Effector memory CD4-positive, alpha-beta T cell (primary cell): ENCODE results near the gene C11orf21.
"Not testable (repeated sequence)": the region's sequence is repeated elsewhere in the genome, so short reads cannot be mapped to it uniquely, and the experiment has no call there.

Experiments
- DNase-seq, 3 donors: peaks; one replicate each; pipeline ENCODE4 v3.0.0-alpha.2; 2020
- H3K27ac ChIP-seq: 2 replicates; pipeline ENCODE4 v1.7.0; 2013; ENCODE audit warnings: mild to moderate bottlenecking, low read length, moderate library complexity; ENCODE audit not compliant: insufficient read depth, poor library complexity, severe bottlenecking
- H3K27me3 ChIP-seq: replicated peaks from 2 replicates; pipeline ENCODE4 v1.7.0; 2013; ENCODE audit warnings: mild to moderate bottlenecking, low read length; ENCODE audit not compliant: insufficient read depth, control insufficient read depth, poor library complexity, severe bottlenecking
- H3K36me3 ChIP-seq: 2 replicates; pipeline ENCODE4 v1.7.0; 2013; ENCODE audit warnings: mild to moderate bottlenecking, low read length, moderate library complexity; ENCODE audit not compliant: control insufficient read depth, insufficient read depth
- H3K4me1 ChIP-seq: 2 replicates; pipeline ENCODE4 v1.7.0; 2013; ENCODE audit warnings: low read length, mild to moderate bottlenecking; ENCODE audit not compliant: control insufficient read depth, insufficient read depth, poor library complexity, severe bottlenecking
- H3K4me3 ChIP-seq: 2 replicates; pipeline ENCODE4 v1.7.0; 2013; ENCODE audit warnings: low read length, low read depth, mild to moderate bottlenecking; ENCODE audit not compliant: insufficient read depth, poor library complexity, severe bottlenecking
- H3K9me3 ChIP-seq: 2 replicates; pipeline ENCODE4 v1.7.0; 2013; ENCODE audit warnings: mild to moderate bottlenecking, low read length, moderate library complexity; ENCODE audit not compliant: control insufficient read depth
- total RNA-seq, 3 donors: gene quantifications; one replicate each; lab custom pipeline; 2026; lab: John Stamatoyannopoulos, UW

Gene C11orf21
- 52.0 to 148 (median 105) reads per million in 3 donors for total RNA-seq

- Histone ChIP-seq H3K9me3 (no peaks in the 10 kb centered on the region), H3K27ac (peak within 1 kb of the TSS; percentile 71), H3K4me1 (peaks cover 75% of the 10 kb centered on the region), H3K36me3 (peaks cover 19% of the 10 kb centered on the region), H3K4me3 (peak within 1 kb of the TSS; percentile 71), H3K27me3 (no peaks in the 10 kb centered on the region)
- peak; percentile 46 to 64 (median 54) for DNase-seq
Observed at GRCh38 chr11:2301631-2302305, at the start of gene C11orf21, which contains the start of gene TSPAN32. Gene C11orf21, minus strand, starts transcription at chr11:2301918. Its CDS starts 110 bp downstream, at chr11:2301808. Gene TSPAN32, plus strand, starts transcription at chr11:2302013. Its CDS starts 137 bp downstream, at chr11:2302150.

GRCh38 chr11:2348986-2349385, 47.3 kb upstream of the C11orf21 start:
- Histone ChIP-seq H3K36me3 (no peaks in the 10 kb centered on the region), H3K4me1 (no peaks in the 10 kb centered on the region), H3K27me3 (no peaks in the 10 kb centered on the region), H3K27ac (no peak overlapping the region), H3K9me3 (no peaks in the 10 kb centered on the region), H3K4me3 (no peak overlapping the region)
- no peak for DNase-seq

GRCh38 chr11:2347308-2347830, 45.7 kb upstream of the C11orf21 start:
- DNase-seq = no peak
- Histone ChIP-seq H3K27me3 (no peaks in the 10 kb centered on the region), H3K4me3 (no peak overlapping the region), H3K9me3 (no peaks in the 10 kb centered on the region), H3K4me1 (no peaks in the 10 kb centered on the region), H3K36me3 (no peaks in the 10 kb centered on the region), H3K27ac (no peak overlapping the region)

- H3K9me3 ChIP-seq = no peaks in the 10 kb centered on the region
- H3K27ac ChIP-seq = no peak overlapping the region
- H3K27me3 ChIP-seq = no peaks in the 10 kb centered on the region
- H3K4me1 ChIP-seq = no peaks in the 10 kb centered on the region
- no peak for DNase-seq
- H3K4me3 ChIP-seq = no peak overlapping the region
- no peaks in the 10 kb centered on the region for H3K36me3 ChIP-seq
Observed at GRCh38 chr11:2346586-2347307, 45.0 kb upstream of the C11orf21 start.

GRCh38 chr11:2346014-2346413, 44.3 kb upstream of the C11orf21 start:
- H3K27ac ChIP-seq = no peak overlapping the region

GRCh38 chr11:2345050-2345449, 43.3 kb upstream of the C11orf21 start:
- Histone ChIP-seq H3K4me1 (no peaks in the 10 kb centered on the region), H3K27me3 (no peaks in the 10 kb centered on the region), H3K4me3 (no peak overlapping the region), H3K27ac (no peak overlapping the region), H3K9me3 (no peaks in the 10 kb centered on the region), H3K36me3 (no peaks in the 10 kb centered on the region)
- DNase-seq = no peak

More at GRCh38 chr11:2346014-2346413, 44.3 kb upstream of the C11orf21 start:
- Histone ChIP-seq H3K4me3 (no peak overlapping the region), H3K36me3 (no peaks in the 10 kb centered on the region), H3K9me3 (no peaks in the 10 kb centered on the region), H3K4me1 (no peaks in the 10 kb centered on the region), H3K27me3 (no peaks in the 10 kb centered on the region)
- no peak for DNase-seq

GRCh38 chr11:2343502-2343901, 41.8 kb upstream of the C11orf21 start:
- Histone ChIP-seq H3K36me3 (no peaks in the 10 kb centered on the region), H3K9me3 (no peaks in the 10 kb centered on the region), H3K4me3 (no peak overlapping the region), H3K27ac (no peak overlapping the region), H3K27me3 (no peaks in the 10 kb centered on the region), H3K4me1 (no peaks in the 10 kb centered on the region)
- DNase-seq = no peak

- Histone ChIP-seq H3K27me3 (no peaks in the 10 kb centered on the region), H3K4me1 (no peaks in the 10 kb centered on the region), H3K27ac (no peak overlapping the region), H3K4me3 (no peak overlapping the region), H3K9me3 (no peaks in the 10 kb centered on the region), H3K36me3 (no peaks in the 10 kb centered on the region)
- DNase-seq = no peak
Observed at GRCh38 chr11:2342981-2343380, 41.3 kb upstream of the C11orf21 start.

GRCh38 chr11:2342557-2342956, 40.8 kb upstream of the C11orf21 start:
- Histone ChIP-seq H3K4me3 (no peak overlapping the region), H3K27ac (no peak overlapping the region), H3K9me3 (no peaks in the 10 kb centered on the region), H3K36me3 (no peaks in the 10 kb centered on the region), H3K4me1 (no peaks in the 10 kb centered on the region), H3K27me3 (no peaks in the 10 kb centered on the region)
- no peak for DNase-seq

- not testable (repeated sequence) for H3K4me1 ChIP-seq, DNase-seq, H3K27ac ChIP-seq, H3K4me3 ChIP-seq, H3K36me3 ChIP-seq, H3K9me3 ChIP-seq, H3K27me3 ChIP-seq
Observed at GRCh38 chr11:2338760-2339159, 37.0 kb upstream of the C11orf21 start.
